HCT116 (cell line): ENCODE measurements around the gene UBE2D4. TPM values are rescaled to one million over a fixed set of nuclear protein-coding genes. Genes with fewer than 3 reads are reported as not detected.
A peak's percentile ranks its signal among the peaks of the same experiment; 100 is the strongest.

Source experiments
- ATAC-seq: fragments of 200-7000 bp; cut with Tn5 transposase; 2 replicates; pipeline ENCODE4 v1.9.1; 2020; ENCODE audit warnings: mild to moderate bottlenecking, moderate library complexity
- BruUV-seq: library from RNA; stranded (reverse); fragments of 400-500 nt; replicated peaks from 2 replicates; lab custom pipeline; 2021; lab: Mats Ljungman, UMichigan
- CTCF ChIA-PET: fragments of 300-600 bp; sonication (Branson Sonifier 250); formaldehyde crosslinking; loops from one replicate; lab custom pipeline; 2021; ENCODE audit warnings: antibody characterized with exemption; lab: Charles Lee
- POLR2A ChIA-PET: fragments of 300-600, 350-600 bp; sonication (Branson Sonifier 250); formaldehyde crosslinking; loops from one replicate; lab custom pipeline; 2021; ENCODE audit warnings: antibody characterized with exemption; lab: Charles Lee
- RAD21 ChIA-PET, 2 experiments: fragments of 300-600 bp; sonication (Branson Sonifier 250); formaldehyde crosslinking; loops; one replicate each; lab custom pipeline; 2023; ENCODE audit warnings: low total read pairs in 2 of 2; ENCODE audit not compliant: uncharacterized antibody in 2 of 2, unreplicated experiment in 2 of 2, low non-redundant PET in 1 of 2; lab: Charles Lee
- DNase-seq: peaks from one replicate; pipeline ENCODE4 v3.0.0-alpha.2; 2010; ENCODE audit warnings: low read depth, low spot score
- H2AFZ ChIP-seq: fragments of 200-600 bp; shearing (Covaris generic), sonication (generic); 2 replicates; pipeline ENCODE4 v1.6.1; 2017; ENCODE audit warnings: low read depth, mixed run types, mixed read lengths, antibody characterized with exemption, low read length; ENCODE audit not compliant: poor library complexity, severe bottlenecking
- H3K27ac ChIP-seq: 2 replicates; pipeline ENCODE4 v1.5.1; 2012; ENCODE audit warnings: low read depth, low read length
- H3K27me3 ChIP-seq: fragments of 200-600 bp; sonication (generic); 2 replicates; pipeline ENCODE4 v1.6.1; 2016; ENCODE audit warnings: mixed run types, low read length, mixed read lengths; ENCODE audit not compliant: insufficient read depth
- H3K36me3 ChIP-seq, 2 experiments: fragments of 200-500 bp in 1 of 2; fragments of 200-600 bp in 1 of 2; sonication (Bioruptor generic) in 1 of 2; sonication (generic) in 1 of 2; 2 replicates each; pipeline versions ENCODE4 v1.5.1 to v1.6.1; 2014 to 2016; ENCODE audit warnings: low read length in 2 of 2, inconsistent platforms in 1 of 2, mixed read lengths in 1 of 2, mixed run types in 1 of 2; ENCODE audit not compliant: insufficient read depth in 2 of 2, control insufficient read depth in 1 of 2
- H3K4me1 ChIP-seq, 2 experiments: fragments of 200-600 bp in 1 of 2; sonication (generic) in 1 of 2; 2 replicates each; pipeline versions ENCODE4 v1.5.1 to v1.6.1; 2012 to 2017; ENCODE audit warnings: low read length in 2 of 2, inconsistent platforms in 1 of 2, mild to moderate bottlenecking in 1 of 2, mixed read lengths in 1 of 2, mixed run types in 1 of 2, moderate library complexity in 1 of 2; ENCODE audit not compliant: insufficient read depth in 2 of 2, control insufficient read depth in 1 of 2
- H3K4me2 ChIP-seq: fragments of 200-600 bp; sonication (generic); 2 replicates; pipeline ENCODE4 v1.6.1; 2017; ENCODE audit warnings: mixed run types, low read length, mixed read lengths
- H3K4me3 ChIP-seq, 2 experiments: fragments of 200-600 bp in 1 of 2; sonication (generic) in 1 of 2; replicated peaks in 1 of 2; 2 replicates each; pipeline ENCODE4 v1.5.1; 2011 to 2016; ENCODE audit warnings: low read length in 2 of 2, control low read depth in 1 of 2, low read depth in 1 of 2, mild to moderate bottlenecking in 1 of 2, mixed read lengths in 1 of 2, mixed run types in 1 of 2
- H3K79me2 ChIP-seq: fragments of 200-600 bp; sonication (generic); 2 replicates; pipeline ENCODE4 v1.6.1; 2017; ENCODE audit warnings: mild to moderate bottlenecking, mixed run types, low read length, moderate library complexity, mixed read lengths; ENCODE audit not compliant: insufficient read depth
- H3K9ac ChIP-seq: fragments of 200-600 bp; sonication (generic); 2 replicates; pipeline ENCODE4 v1.6.1; 2016; ENCODE audit warnings: low read length, mixed read lengths
- H3K9me2 ChIP-seq: fragments of 200-600 bp; sonication (generic), shearing (Covaris generic); 2 replicates; pipeline ENCODE4 v1.6.1; 2017; ENCODE audit warnings: mixed run types, mild to moderate bottlenecking, moderate library complexity; ENCODE audit not compliant: insufficient read depth
- H3K9me3 ChIP-seq, 2 experiments: fragments of 200-500 bp in 1 of 2; fragments of 200-600 bp in 1 of 2; sonication (Bioruptor generic) in 1 of 2; sonication (generic) in 1 of 2; 2 replicates each; pipeline ENCODE4 v1.6.1; 2014 to 2017; ENCODE audit warnings: low read length in 2 of 2, mixed read lengths in 2 of 2, inconsistent platforms in 1 of 2, low read depth in 1 of 2, mild to moderate bottlenecking in 1 of 2, mixed run types in 1 of 2, moderate library complexity in 1 of 2; ENCODE audit not compliant: control insufficient read depth in 1 of 2, insufficient read depth in 1 of 2
- H4K20me1 ChIP-seq: fragments of 200-600 bp; sonication (generic), shearing (Covaris generic); 2 replicates; pipeline ENCODE4 v1.6.1; 2017; ENCODE audit warnings: mixed run types, mild to moderate bottlenecking, moderate library complexity; ENCODE audit not compliant: insufficient read depth
- ATF3 ChIP-seq: IDR thresholded peaks from 2 replicates; pipeline ENCODE4 v1.6.1; 2012
- RAD21 ChIP-seq: IDR thresholded peaks from 2 replicates; pipeline ENCODE4 v1.6.1; 2012; ENCODE audit warnings: low read depth, mild to moderate bottlenecking
- SRF ChIP-seq: IDR thresholded peaks from 2 replicates; pipeline ENCODE4 v1.6.1; 2012; ENCODE audit warnings: low read depth
- intact Hi-C: fragments of 100-400 bp; cut with micrococcal nuclease; formaldehyde crosslinking; loops from 2 replicates; pipeline ENCODE4 v1.10.0; 2022
- total RNA-seq: library from RNA; stranded (reverse); gene quantifications from one replicate; pipeline ENCODE4 v1.2.1, GENCODE V29; 2021; ENCODE audit not compliant: unreplicated experiment
- TF ChIP-seq, protein P1 (sequence below), 3 experiments: fragments of 200-600 bp in 1 of 3; sonication (generic) in 1 of 3; IDR thresholded peaks in 2 of 3; conservative IDR thresholded peaks in 1 of 3; 2 replicates each; pipeline ENCODE4 v1.5.1; 2012 to 2017; ENCODE audit warnings: low read depth in 2 of 3, low read length in 2 of 3, antibody characterized with exemption in 1 of 3, borderline replicate concordance in 1 of 3, control low read depth in 1 of 3, mild to moderate bottlenecking in 1 of 3, mixed read lengths in 1 of 3, mixed run types in 1 of 3, moderate library complexity in 1 of 3; ENCODE audit not compliant: insufficient read depth in 1 of 3

Gene UBE2D4
- total RNA-seq, 1 experiment from 2014 or later: 12.9 TPM

DNA sequence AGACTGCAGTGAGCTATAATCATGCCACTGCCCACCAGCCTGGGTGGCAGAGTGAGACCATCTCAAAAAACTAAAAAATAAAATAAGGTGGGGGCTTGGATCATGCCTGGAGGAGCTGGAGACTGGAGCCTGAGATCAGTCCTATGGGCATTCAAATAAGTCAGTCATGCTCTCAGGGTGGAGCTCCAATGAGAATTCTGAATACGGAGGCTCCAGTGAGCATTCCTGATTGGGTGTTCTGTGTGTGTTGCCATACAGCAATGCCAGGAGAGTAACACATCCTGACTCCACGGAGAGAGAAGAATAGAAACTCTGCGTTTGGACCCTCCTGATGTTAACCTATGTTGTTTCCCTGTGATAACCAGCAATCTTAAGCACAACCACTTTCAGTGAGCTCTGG lies 16.0 kb downstream of the UBE2D4 start:
- H3K4me2 ChIP-seq: no peak overlapping the region
- H3K4me3 ChIP-seq: no peak overlapping the region
- no peak for DNase-seq
- H3K4me1 ChIP-seq: peaks cover 6 to 14% of the 10 kb centered on the region in 2 experiments; a peak in 3 of 4 replicates
- TF ChIP-seq ATF3: no peak
- intact Hi-C loops: no loop called here
- BruUV-seq: no TSS peak
- ChIA-PET RAD21 (no interaction called here), POLR2A (no interaction called here), CTCF (interaction anchor here (1.0 to 1.6 kb wide), 3 partner anchors 8 to 360 kb away, joined by 3 to 5 read pairs (median 3); partner anchors contain the start of gene STK17A)
- no peaks in the 10 kb centered on the region for H3K9me3 ChIP-seq
- no peak overlapping the region for H2AFZ ChIP-seq
- H4K20me1 ChIP-seq: no peaks in the 10 kb centered on the region
- no peak overlapping the region for H3K9ac ChIP-seq
- no peak overlapping the region for H3K27ac ChIP-seq
- no peaks in the 10 kb centered on the region for H3K36me3 ChIP-seq
- H3K79me2 ChIP-seq: no peaks in the 10 kb centered on the region
- no peak for ATAC-seq
- no peaks in the 10 kb centered on the region for H3K9me2 ChIP-seq
- H3K27me3 ChIP-seq: no peaks in the 10 kb centered on the region

DNA sequence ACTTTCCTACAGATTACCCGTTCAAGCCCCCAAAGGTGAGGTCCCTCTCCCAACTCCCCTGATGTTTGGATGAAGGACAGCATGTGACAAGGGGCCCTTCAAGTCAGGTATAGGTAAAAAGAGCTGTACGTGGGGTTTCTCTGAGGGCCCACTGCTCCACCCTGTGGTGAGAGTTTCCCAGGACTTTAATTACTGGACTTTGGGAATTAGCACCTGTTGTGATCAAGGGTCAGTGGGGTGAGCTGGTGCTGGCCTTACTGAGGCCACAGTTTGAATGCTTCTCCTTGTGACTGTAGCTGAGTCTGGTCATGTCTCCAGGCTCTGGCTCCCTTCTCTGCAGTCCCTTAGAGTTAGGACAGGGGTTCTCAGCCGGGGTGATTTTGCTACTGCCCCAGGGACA lies 16.8 kb downstream of the UBE2D4 start:
- Histone ChIP-seq H3K79me2 (no peaks in the 10 kb centered on the region), H3K27ac (no peak overlapping the region)
- BruUV-seq: no TSS peak
- POLR2A ChIA-PET: no interaction called here
- TF ChIP-seq RAD21: peak; percentile 65
- no peak for TF ChIP-seq SRF
- TF ChIP-seq, protein P1, sequence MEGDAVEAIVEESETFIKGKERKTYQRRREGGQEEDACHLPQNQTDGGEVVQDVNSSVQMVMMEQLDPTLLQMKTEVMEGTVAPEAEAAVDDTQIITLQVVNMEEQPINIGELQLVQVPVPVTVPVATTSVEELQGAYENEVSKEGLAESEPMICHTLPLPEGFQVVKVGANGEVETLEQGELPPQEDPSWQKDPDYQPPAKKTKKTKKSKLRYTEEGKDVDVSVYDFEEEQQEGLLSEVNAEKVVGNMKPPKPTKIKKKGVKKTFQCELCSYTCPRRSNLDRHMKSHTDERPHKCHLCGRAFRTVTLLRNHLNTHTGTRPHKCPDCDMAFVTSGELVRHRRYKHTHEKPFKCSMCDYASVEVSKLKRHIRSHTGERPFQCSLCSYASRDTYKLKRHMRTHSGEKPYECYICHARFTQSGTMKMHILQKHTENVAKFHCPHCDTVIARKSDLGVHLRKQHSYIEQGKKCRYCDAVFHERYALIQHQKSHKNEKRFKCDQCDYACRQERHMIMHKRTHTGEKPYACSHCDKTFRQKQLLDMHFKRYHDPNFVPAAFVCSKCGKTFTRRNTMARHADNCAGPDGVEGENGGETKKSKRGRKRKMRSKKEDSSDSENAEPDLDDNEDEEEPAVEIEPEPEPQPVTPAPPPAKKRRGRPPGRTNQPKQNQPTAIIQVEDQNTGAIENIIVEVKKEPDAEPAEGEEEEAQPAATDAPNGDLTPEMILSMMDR (IDR thresholded peaks at IDR 0.05 in 2 of 3, conservative IDR thresholded peaks at IDR 0.05 in 1 of 3; ENCODE audit: borderline replicate concordance in 1 of 3, insufficient read depth in 1 of 3, low read depth in 2 of 3, low read length in 2 of 3): peak; percentile 40 to 53 (median 45); a peak in 4 of 6 replicates
- TF ChIP-seq, all 23 proteins: peak for 2
- RAD21 ChIA-PET: no interaction called here
- H3K9me3 ChIP-seq: no peaks in the 10 kb centered on the region
- CTCF ChIA-PET: interaction anchor here (1.0 to 1.6 kb wide), 3 partner anchors 8 to 361 kb away, joined by 3 to 5 read pairs (median 3); partner anchors contain the start of gene STK17A
- H3K27me3 ChIP-seq: no peaks in the 10 kb centered on the region
- no peak for DNase-seq
- no peak overlapping the region for H3K4me3 ChIP-seq
- H3K9ac ChIP-seq: no peak overlapping the region
- peak; percentile 82 for ATAC-seq
- peak overlapping the region; percentile 37 for H3K4me2 ChIP-seq
- intact Hi-C loops: no loop called here
- no peaks in the 10 kb centered on the region for H3K9me2 ChIP-seq
- H3K4me1 ChIP-seq: peaks cover 6 to 14% of the 10 kb centered on the region in 2 experiments; a peak in 3 of 4 replicates
- no peaks in the 10 kb centered on the region for H4K20me1 ChIP-seq
- H2AFZ ChIP-seq: no peak overlapping the region
- no peaks in the 10 kb centered on the region for H3K36me3 ChIP-seq
